HepG2 (cell line): Measurements from ENCODE around the gene ACSBG1. TPM values are rescaled to one million over a fixed set of nuclear protein-coding genes. Genes with fewer than 3 reads are reported as not detected.
A peak's percentile ranks its signal among the peaks of the same experiment; 100 is the strongest.

ENCODE experiments used
- FIP1L1 ChIP-seq: fragments of 200-400 bp; formaldehyde crosslinking; IDR thresholded peaks from 2 replicates; pipeline ENCODE4 v1.6.1; 2018; ENCODE audit warnings: low read depth, mild to moderate bottlenecking, low read length, moderate library complexity, borderline replicate concordance; ENCODE audit not compliant: insufficient read depth
- GFI1 ChIP-seq: sonication (generic); formaldehyde crosslinking; IDR thresholded peaks from 2 replicates; pipeline ENCODE4 v1.5.0; 2020; ENCODE audit warnings: missing genetic modification reagents, mild to moderate bottlenecking, borderline replicate concordance
- HIC2 ChIP-seq: sonication (generic); formaldehyde crosslinking; IDR thresholded peaks from 2 replicates; pipeline ENCODE4 v1.9.0; 2022; ENCODE audit warnings: low read depth, missing genetic modification reagents
- IKZF1 ChIP-seq: fragments of 450-650 bp; IDR thresholded peaks from 2 replicates; pipeline ENCODE4 v1.7.1; 2016
- LBX2 ChIP-seq: sonication (generic); formaldehyde crosslinking; IDR thresholded peaks from 2 replicates; pipeline ENCODE4 v1.5.0; 2020; ENCODE audit warnings: missing genetic modification reagents, mild to moderate bottlenecking, borderline replicate concordance
- RFXAP ChIP-seq: sonication (generic); formaldehyde crosslinking; IDR thresholded peaks from 2 replicates; pipeline ENCODE4 v1.4.0; 2020; ENCODE audit warnings: missing genetic modification reagents, borderline replicate concordance
- SNAPC2 ChIP-seq: sonication (generic); formaldehyde crosslinking; IDR thresholded peaks from 2 replicates; pipeline ENCODE4 v1.8.1; 2022; ENCODE audit warnings: mild to moderate bottlenecking, missing genetic modification reagents
- ZKSCAN1 ChIP-seq: fragments of 150-350 bp; IDR thresholded peaks from 2 replicates; pipeline ENCODE4 v1.6.1; 2014; ENCODE audit warnings: low read length
- ZNF143 ChIP-seq: sonication (generic); formaldehyde crosslinking; IDR thresholded peaks from 2 replicates; pipeline ENCODE4 v1.4.0; 2020; ENCODE audit warnings: missing genetic modification reagents
- ZNF230 ChIP-seq: sonication (generic); formaldehyde crosslinking; IDR thresholded peaks from 2 replicates; pipeline ENCODE4 v1.4.0; 2020; ENCODE audit warnings: mild to moderate bottlenecking, missing genetic modification reagents
- ZNF24 ChIP-seq: fragments of 450-650 bp; IDR thresholded peaks from 2 replicates; pipeline ENCODE4 v1.6.1; 2017; ENCODE audit warnings: antibody characterized with exemption, mild to moderate bottlenecking
- ZNF546 ChIP-seq: sonication (generic); formaldehyde crosslinking; conservative IDR thresholded peaks from 2 replicates; pipeline ENCODE4 v1.8.1; 2023; ENCODE audit warnings: mild to moderate bottlenecking, missing genetic modification reagents
- ZNF841 ChIP-seq: sonication (generic); formaldehyde crosslinking; IDR thresholded peaks from 2 replicates; pipeline ENCODE4 v1.8.1; 2023; ENCODE audit warnings: missing genetic modification reagents, borderline replicate concordance
- polyA plus RNA-seq, 8 experiments: library from polyadenylated mRNA; depleted of rRNA in 3 of 8; stranded (reverse) in 7 of 8; unstranded in 1 of 8; fragments of >200 nt; fragmentation: Illumina TruSeq in 4 of 8; extraction: Trizol in 4 of 8; gene quantifications; 2 replicates each; pipeline versions ENCODE4 v1.2.1 to v1.2.3, GENCODE V29; 2011 to 2016; ENCODE audit warnings: low read depth in 4 of 8, missing spikeins in 1 of 8, mixed read lengths in 1 of 8; ENCODE audit not compliant: insufficient read depth in 1 of 8
- total RNA-seq, 5 experiments: library from RNA; depleted of rRNA; stranded (reverse); fragments of >200 nt; fragmentation: Illumina TruSeq; extraction: Trizol; gene quantifications; 2 replicates each; pipeline ENCODE4 v1.2.3, GENCODE V29; 2016; ENCODE audit warnings: low read depth in 1 of 5
- TF ChIP-seq, protein P1 (sequence below): sonication (generic); formaldehyde crosslinking; IDR thresholded peaks from 2 replicates; pipeline ENCODE4 v1.5.0; 2020; ENCODE audit warnings: mild to moderate bottlenecking, missing genetic modification reagents, borderline replicate concordance
- TF ChIP-seq, protein P2 (sequence below): sonication (generic); formaldehyde crosslinking; IDR thresholded peaks from 2 replicates; pipeline ENCODE4 v1.4.0; 2020; ENCODE audit warnings: missing genetic modification reagents, borderline replicate concordance

The ACSBG1 gene
- total and polyA plus RNA-seq, 2 of the 13 experiments (the other 11 are each of a cell fraction or from before 2014, with no cell fraction given) = 0.35 to 0.81 TPM

- TF ChIP-seq, protein P1, sequence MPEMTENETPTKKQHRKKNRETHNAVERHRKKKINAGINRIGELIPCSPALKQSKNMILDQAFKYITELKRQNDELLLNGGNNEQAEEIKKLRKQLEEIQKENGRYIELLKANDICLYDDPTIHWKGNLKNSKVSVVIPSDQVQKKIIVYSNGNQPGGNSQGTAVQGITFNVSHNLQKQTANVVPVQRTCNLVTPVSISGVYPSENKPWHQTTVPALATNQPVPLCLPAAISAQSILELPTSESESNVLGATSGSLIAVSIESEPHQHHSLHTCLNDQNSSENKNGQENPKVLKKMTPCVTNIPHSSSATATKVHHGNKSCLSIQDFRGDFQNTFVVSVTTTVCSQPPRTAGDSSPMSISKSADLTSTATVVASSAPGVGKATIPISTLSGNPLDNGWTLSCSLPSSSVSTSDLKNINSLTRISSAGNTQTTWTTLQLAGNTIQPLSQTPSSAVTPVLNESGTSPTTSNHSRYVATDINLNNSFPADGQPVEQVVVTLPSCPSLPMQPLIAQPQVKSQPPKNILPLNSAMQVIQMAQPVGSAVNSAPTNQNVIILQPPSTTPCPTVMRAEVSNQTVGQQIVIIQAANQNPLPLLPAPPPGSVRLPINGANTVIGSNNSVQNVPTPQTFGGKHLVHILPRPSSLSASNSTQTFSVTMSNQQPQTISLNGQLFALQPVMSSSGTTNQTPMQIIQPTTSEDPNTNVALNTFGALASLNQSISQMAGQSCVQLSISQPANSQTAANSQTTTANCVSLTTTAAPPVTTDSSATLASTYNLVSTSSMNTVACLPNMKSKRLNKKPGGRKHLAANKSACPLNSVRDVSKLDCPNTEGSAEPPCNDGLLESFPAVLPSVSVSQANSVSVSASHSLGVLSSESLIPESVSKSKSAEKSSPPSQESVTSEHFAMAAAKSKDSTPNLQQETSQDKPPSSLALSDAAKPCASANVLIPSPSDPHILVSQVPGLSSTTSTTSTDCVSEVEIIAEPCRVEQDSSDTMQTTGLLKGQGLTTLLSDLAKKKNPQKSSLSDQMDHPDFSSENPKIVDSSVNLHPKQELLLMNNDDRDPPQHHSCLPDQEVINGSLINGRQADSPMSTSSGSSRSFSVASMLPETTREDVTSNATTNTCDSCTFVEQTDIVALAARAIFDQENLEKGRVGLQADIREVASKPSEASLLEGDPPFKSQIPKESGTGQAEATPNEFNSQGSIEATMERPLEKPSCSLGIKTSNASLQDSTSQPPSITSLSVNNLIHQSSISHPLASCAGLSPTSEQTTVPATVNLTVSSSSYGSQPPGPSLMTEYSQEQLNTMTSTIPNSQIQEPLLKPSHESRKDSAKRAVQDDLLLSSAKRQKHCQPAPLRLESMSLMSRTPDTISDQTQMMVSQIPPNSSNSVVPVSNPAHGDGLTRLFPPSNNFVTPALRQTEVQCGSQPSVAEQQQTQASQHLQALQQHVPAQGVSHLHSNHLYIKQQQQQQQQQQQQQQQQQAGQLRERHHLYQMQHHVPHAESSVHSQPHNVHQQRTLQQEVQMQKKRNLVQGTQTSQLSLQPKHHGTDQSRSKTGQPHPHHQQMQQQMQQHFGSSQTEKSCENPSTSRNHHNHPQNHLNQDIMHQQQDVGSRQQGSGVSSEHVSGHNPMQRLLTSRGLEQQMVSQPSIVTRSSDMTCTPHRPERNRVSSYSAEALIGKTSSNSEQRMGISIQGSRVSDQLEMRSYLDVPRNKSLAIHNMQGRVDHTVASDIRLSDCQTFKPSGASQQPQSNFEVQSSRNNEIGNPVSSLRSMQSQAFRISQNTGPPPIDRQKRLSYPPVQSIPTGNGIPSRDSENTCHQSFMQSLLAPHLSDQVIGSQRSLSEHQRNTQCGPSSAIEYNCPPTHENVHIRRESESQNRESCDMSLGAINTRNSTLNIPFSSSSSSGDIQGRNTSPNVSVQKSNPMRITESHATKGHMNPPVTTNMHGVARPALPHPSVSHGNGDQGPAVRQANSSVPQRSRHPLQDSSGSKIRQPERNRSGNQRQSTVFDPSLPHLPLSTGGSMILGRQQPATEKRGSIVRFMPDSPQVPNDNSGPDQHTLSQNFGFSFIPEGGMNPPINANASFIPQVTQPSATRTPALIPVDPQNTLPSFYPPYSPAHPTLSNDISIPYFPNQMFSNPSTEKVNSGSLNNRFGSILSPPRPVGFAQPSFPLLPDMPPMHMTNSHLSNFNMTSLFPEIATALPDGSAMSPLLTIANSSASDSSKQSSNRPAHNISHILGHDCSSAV (CRISPR knock-in tag) = no peak
- TF ChIP-seq GFI1 (CRISPR knock-in tag) = no peak
- no peak for TF ChIP-seq HIC2
- TF ChIP-seq, protein P2, sequence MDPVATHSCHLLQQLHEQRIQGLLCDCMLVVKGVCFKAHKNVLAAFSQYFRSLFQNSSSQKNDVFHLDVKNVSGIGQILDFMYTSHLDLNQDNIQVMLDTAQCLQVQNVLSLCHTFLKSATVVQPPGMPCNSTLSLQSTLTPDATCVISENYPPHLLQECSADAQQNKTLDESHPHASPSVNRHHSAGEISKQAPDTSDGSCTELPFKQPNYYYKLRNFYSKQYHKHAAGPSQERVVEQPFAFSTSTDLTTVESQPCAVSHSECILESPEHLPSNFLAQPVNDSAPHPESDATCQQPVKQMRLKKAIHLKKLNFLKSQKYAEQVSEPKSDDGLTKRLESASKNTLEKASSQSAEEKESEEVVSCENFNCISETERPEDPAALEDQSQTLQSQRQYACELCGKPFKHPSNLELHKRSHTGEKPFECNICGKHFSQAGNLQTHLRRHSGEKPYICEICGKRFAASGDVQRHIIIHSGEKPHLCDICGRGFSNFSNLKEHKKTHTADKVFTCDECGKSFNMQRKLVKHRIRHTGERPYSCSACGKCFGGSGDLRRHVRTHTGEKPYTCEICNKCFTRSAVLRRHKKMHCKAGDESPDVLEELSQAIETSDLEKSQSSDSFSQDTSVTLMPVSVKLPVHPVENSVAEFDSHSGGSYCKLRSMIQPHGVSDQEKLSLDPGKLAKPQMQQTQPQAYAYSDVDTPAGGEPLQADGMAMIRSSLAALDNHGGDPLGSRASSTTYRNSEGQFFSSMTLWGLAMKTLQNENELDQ = no peak
- 0 out of 2 replicates have a peak, but pooled peaks have one; percentile 46 for TF ChIP-seq RFXAP (CRISPR knock-in tag)
- no peak for TF ChIP-seq ZNF546 (CRISPR knock-in tag)
- 0 out of 2 replicates have a peak, but pooled peaks have one; percentile 28 for TF ChIP-seq ZNF230 (CRISPR knock-in tag)
- TF ChIP-seq ZNF24 = no peak
- TF ChIP-seq ZNF841 = no peak
- peak; percentile 82 for TF ChIP-seq ZKSCAN1
- peak; percentile 38; the same call in 1 of the 2 replicates for TF ChIP-seq LBX2 (CRISPR knock-in tag)
- no peak for TF ChIP-seq SNAPC2 (CRISPR knock-in tag)
- TF ChIP-seq ZNF143 (CRISPR knock-in tag) = no peak
- TF ChIP-seq FIP1L1 = no peak
- TF ChIP-seq IKZF1 = no peak
Observed at GRCh38 chr15:78149068-78149804, 85.1 kb downstream of the ACSBG1 start, which contains the start of gene IDH3A (continued).
